ENCODE data around the gene TAF3. TPM values are rescaled to one million over a fixed set of nuclear protein-coding genes. Genes with fewer than 3 reads are reported as not detected.

Gene TAF3
- total and polyA plus RNA-seq, 8 donors, result 2.3 to 13.4 (median 6.5) TPM

DNA sequence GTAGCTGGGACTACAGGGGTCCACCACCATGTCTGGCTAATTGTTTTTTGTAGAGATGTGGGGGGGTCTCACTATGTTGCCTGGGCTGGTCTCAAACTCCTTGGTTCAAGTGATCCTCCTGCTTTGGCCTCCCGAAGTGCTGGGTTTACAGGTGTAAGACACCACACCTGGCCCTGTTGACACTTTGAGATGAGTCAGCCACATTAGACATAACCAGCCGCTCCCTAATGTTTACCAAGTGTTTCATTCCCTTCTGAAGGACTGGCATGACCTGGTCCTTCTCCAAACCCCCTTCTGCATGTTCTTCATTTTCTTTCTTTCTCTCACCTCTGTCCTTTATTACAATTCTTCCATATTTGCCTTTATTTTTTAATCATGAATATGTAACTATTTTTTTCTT is 67.8 kb downstream of the TAF3 start:
- intact Hi-C loops (cut with DNase I; ENCODE audit: low total_unique reads), result no loop called here
- no peaks in the 10 kb centered on the region for H3K9me3 ChIP-seq
- H3K27me3 ChIP-seq, result no peaks in the 10 kb centered on the region
- WGBS, 5 donors, result 64 to 84% (median 76%) methylated on average over 2 of the region's 2 CpGs
- no peak overlapping the region for H3K4me3 ChIP-seq
- TF ChIP-seq POLR2A (IDR thresholded peaks at IDR 0.05), result no peak
- TF ChIP-seq CTCF (IDR thresholded peaks at IDR 0.05), result no peak
- no peak for TF ChIP-seq POLR2AphosphoS5 (IDR thresholded peaks at IDR 0.05)
- TF ChIP-seq EP300 (IDR thresholded peaks at IDR 0.05), result no peak
- DNase-seq, result no peak
- peaks cover 0 to 10% (median 3%) of the 10 kb centered on the region in 4 donors for H3K4me1 ChIP-seq
- H3K27ac ChIP-seq, result no peak overlapping the region
- no peaks in the 10 kb centered on the region for H3K36me3 ChIP-seq

DNA sequence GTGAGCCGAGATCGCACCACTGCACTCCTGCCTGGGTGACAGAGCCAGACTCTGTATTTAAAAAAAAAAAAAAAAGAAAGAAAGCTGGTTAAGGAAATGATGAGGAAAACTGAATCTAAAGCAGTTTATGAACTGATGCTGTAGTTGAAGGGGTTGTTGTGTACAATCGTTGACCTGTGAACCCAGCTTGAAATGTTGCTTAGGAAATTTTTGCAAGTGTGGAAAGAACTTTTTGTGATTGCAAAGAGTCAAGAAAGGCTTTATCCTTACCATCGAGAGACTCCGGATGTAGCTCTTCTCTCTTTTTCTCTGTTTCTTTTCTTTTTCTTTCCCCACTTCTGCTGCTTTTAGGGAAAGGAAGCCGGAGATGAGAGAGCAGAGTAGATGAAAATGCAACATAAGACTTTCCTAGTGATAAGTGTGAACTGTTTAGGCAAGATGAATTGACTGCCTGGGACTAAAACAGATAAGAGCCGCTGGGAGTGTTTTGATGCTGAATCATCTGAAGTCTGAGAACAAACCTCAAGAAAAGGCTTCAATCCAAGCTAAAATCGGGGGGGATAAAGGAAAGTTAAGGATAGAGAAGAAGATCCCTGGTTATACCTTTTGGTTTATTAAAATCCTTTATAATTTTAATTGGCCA is 69.0 kb downstream of the TAF3 start:
- DNase-seq, result no peak
- H3K9me3 ChIP-seq, result no peaks in the 10 kb centered on the region
- TF ChIP-seq EP300 (IDR thresholded peaks at IDR 0.05) (no peak), POLR2AphosphoS5 (IDR thresholded peaks at IDR 0.05) (no peak), CTCF (IDR thresholded peaks at IDR 0.05) (no peak), POLR2A (IDR thresholded peaks at IDR 0.05) (no peak)
- WGBS, 5 donors, result 74 to 86% (median 82%) methylated on average over 8 of the region's 8 CpGs
- intact Hi-C loops (cut with DNase I; ENCODE audit: low total_unique reads), result no loop called here
- peaks cover 0 to 21% (median 7%) of the 10 kb centered on the region in 4 donors for H3K4me1 ChIP-seq
- H3K4me3 ChIP-seq, result no peak overlapping the region
- no peaks in the 10 kb centered on the region for H3K36me3 ChIP-seq
- no peak overlapping the region for H3K27ac ChIP-seq
- no peaks in the 10 kb centered on the region for H3K27me3 ChIP-seq

DNA sequence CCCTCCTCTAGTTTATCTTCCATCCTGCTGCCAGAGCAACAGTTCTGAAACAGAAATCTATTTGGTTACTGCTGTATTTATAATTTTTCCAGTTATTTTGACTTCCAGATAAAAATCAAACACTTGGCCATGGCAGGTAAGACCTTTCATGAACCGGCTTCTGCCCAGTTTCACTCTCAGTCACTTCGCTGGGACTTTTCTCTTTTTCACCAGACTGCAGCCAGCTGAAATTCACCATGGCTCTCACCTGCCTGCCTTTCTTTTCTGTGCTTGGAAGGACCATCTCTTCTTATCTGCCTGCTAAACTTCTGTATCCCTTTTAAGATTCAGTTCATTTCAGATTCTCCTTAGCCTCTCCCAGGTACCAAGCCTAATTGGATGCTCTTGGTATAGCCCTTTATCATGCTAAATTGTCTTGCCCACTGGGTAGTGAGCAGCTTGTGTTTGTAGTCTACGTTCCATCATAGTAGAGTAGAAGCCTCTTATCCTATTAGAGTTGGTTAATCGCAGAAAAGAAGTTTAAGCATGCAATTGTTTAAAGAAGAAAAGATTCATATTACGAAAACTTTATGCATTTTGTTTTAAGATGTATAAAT is 71.7 kb downstream of the TAF3 start:
- Histone ChIP-seq H3K36me3 (no peaks in the 10 kb centered on the region), H3K4me3 (no peak overlapping the region), H3K9me3 (no peaks in the 10 kb centered on the region), H3K27ac (no peak overlapping the region), H3K4me1 (peaks cover 0 to 21% (median 7%) of the 10 kb centered on the region in 4 donors), H3K27me3 (no peaks in the 10 kb centered on the region)
- no peak for DNase-seq
- intact Hi-C loops (cut with DNase I; ENCODE audit: low total_unique reads), result no loop called here
- TF ChIP-seq POLR2A (IDR thresholded peaks at IDR 0.05), result no peak
- no peak for TF ChIP-seq POLR2AphosphoS5 (IDR thresholded peaks at IDR 0.05)
- no peak for TF ChIP-seq CTCF (IDR thresholded peaks at IDR 0.05)
- TF ChIP-seq EP300 (IDR thresholded peaks at IDR 0.05), result no peak
- 81 to 94% (median 92%) methylated on average over 5 of the region's 5 CpGs for WGBS, 5 donors

DNA sequence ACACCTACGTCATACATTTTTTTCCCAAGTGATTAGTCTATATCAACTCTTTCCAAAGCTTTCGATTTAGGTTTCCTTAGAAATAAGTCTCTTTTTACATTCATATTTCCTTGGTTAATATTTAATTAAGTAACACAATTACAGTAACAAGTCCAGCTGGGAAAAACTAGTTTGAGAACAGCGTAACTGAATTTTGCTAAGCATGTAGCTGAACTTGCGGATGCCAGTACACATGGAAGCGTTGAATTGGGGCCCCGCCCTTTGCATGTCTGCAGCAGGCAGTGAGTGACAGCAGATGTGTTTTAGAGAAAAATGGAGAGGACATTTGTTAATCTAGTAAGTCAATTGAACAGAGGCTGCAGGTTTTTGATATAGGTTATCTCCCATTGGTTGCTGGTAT is 72.5 kb downstream of the TAF3 start:
- 50 to 83% (median 57%) methylated on average over 6 of the region's 6 CpGs for WGBS, 5 donors
- H3K9me3 ChIP-seq, result no peaks in the 10 kb centered on the region
- no peaks in the 10 kb centered on the region for H3K36me3 ChIP-seq
- no peak overlapping the region for H3K27ac ChIP-seq
- intact Hi-C loops (cut with DNase I; ENCODE audit: low total_unique reads), result no loop called here
- H3K4me1 ChIP-seq, result peaks cover 0 to 21% (median 7%) of the 10 kb centered on the region in 4 donors
- no peak overlapping the region for H3K4me3 ChIP-seq
- H3K27me3 ChIP-seq, result no peaks in the 10 kb centered on the region
- peak in 1 of 2 donors; percentile 21 for DNase-seq
- TF ChIP-seq POLR2A (IDR thresholded peaks at IDR 0.05), result no peak
- no peak for TF ChIP-seq CTCF (IDR thresholded peaks at IDR 0.05)

All from stomach (tissue), 9 donors.